Lung (tissue), 12 donors: ENCODE data around the gene FAM9A. TPM values are rescaled to one million over a fixed set of nuclear protein-coding genes. Genes with fewer than 3 reads are reported as not detected.
"Not testable (repeated sequence)": the region's sequence is repeated elsewhere in the genome, so short reads cannot be mapped to it uniquely, and the experiment has no call there.

Experiments
- ATAC-seq: fragments of 200-7000 bp; cut with Tn5 transposase; one replicate; pipeline ENCODE4 v1.9.1; 2020; ENCODE audit warnings: moderate number of reproducible peaks; ENCODE audit not compliant: insufficient read depth, low FRiP score
- DNase-seq, 3 donors: peaks; one replicate each; pipeline ENCODE4 v3.0.0-alpha.2; 2013 to 2017
- H3K27ac ChIP-seq, 2 donors: one replicate each; pipeline ENCODE4 v1.5.1; 2013; ENCODE audit warnings: mild to moderate bottlenecking in 2 of 2, moderate library complexity in 2 of 2, control low read depth in 1 of 2, inconsistent platforms in 1 of 2, low read depth in 1 of 2, low read length in 1 of 2
- H3K27me3 ChIP-seq, 3 donors: one replicate each; pipeline ENCODE4 v1.5.1; 2013; ENCODE audit warnings: low read length in 2 of 3; ENCODE audit not compliant: control insufficient read depth in 3 of 3, insufficient read depth in 3 of 3
- H3K36me3 ChIP-seq, 4 donors: one replicate each; pipeline ENCODE4 v1.5.1; 2013; ENCODE audit warnings: low read length in 4 of 4, mild to moderate bottlenecking in 1 of 4, moderate library complexity in 1 of 4; ENCODE audit not compliant: control insufficient read depth in 4 of 4, insufficient read depth in 4 of 4
- H3K4me1 ChIP-seq, 5 donors: one replicate each; pipeline ENCODE4 v1.5.1; 2013; ENCODE audit warnings: low read length in 5 of 5, mild to moderate bottlenecking in 2 of 5, moderate library complexity in 1 of 5; ENCODE audit not compliant: control insufficient read depth in 5 of 5, insufficient read depth in 5 of 5
- H3K4me3 ChIP-seq: one replicate; pipeline ENCODE4 v1.5.1; 2013; ENCODE audit warnings: mild to moderate bottlenecking, control low read depth, moderate library complexity
- H3K9ac ChIP-seq, 2 donors: one replicate each; pipeline ENCODE4 v1.5.1; 2013; ENCODE audit warnings: low read length in 2 of 2, control low read depth in 1 of 2; ENCODE audit not compliant: insufficient read depth in 1 of 2
- H3K9me3 ChIP-seq, 4 donors: one replicate each; pipeline ENCODE4 v1.5.1; 2013; ENCODE audit warnings: low read length in 3 of 4, mild to moderate bottlenecking in 1 of 4, moderate library complexity in 1 of 4; ENCODE audit not compliant: control insufficient read depth in 4 of 4, insufficient read depth in 3 of 4
- WGBS, 2 donors: extraction: QIAGEN DNeasy Blood & Tissue Kit; methylation state at CpG; one replicate each; pipeline ENCODE4 v1.1.7; 2013; 5-methylcytosine and 5-hydroxymethylcytosine counted together
- polyA plus RNA-seq, 2 donors: library from polyadenylated mRNA; stranded (reverse); fragments of 200-250 nt; gene quantifications; one replicate each; pipeline ENCODE4 v1.2.1, GENCODE V29; 2013
- total RNA-seq, 2 donors: library from RNA; depleted of rRNA in 1 of 2; stranded (reverse); fragments of >200 nt in 1 of 2; gene quantifications; one replicate each; pipeline ENCODE4 v1.2.1, GENCODE V29; 2014 to 2021
- TF ChIP-seq, protein P1 (sequence below): IDR thresholded peaks from 2 replicates; pipeline ENCODE4 v1.5.1; 2012; ENCODE audit warnings: mild to moderate bottlenecking; ENCODE audit errors: control extremely low read depth, extremely low read depth
- donor health status: control.
- donor health status: control.
- donor health status: Bipolar disorder and iron deficiency.
- donor health status: healthy.
- donor health status: DM: yes; HTN: yes; CAD: no.

The FAM9A gene
- total and polyA plus RNA-seq, 4 donors, result not detected

DNA sequence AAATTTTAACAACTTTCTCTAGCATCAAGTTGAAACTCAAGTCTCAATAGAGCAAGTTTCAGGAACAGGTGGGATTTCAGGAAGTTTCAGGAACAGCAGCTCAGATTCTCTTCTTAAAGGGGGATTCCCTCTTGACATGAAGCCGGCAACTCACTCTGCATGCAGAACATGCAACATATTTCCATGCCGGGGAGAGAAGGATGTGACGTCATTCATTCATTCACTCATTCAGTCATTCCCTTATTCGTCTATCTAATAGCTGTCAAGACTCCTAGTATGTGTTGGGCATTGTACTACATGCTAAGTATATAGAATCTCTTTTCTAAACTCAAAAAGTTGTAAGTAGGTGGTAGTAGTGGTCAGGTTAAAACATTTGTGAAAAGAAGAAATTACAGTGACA is 4.8 kb upstream of the FAM9A start:
- TF ChIP-seq, protein P1, sequence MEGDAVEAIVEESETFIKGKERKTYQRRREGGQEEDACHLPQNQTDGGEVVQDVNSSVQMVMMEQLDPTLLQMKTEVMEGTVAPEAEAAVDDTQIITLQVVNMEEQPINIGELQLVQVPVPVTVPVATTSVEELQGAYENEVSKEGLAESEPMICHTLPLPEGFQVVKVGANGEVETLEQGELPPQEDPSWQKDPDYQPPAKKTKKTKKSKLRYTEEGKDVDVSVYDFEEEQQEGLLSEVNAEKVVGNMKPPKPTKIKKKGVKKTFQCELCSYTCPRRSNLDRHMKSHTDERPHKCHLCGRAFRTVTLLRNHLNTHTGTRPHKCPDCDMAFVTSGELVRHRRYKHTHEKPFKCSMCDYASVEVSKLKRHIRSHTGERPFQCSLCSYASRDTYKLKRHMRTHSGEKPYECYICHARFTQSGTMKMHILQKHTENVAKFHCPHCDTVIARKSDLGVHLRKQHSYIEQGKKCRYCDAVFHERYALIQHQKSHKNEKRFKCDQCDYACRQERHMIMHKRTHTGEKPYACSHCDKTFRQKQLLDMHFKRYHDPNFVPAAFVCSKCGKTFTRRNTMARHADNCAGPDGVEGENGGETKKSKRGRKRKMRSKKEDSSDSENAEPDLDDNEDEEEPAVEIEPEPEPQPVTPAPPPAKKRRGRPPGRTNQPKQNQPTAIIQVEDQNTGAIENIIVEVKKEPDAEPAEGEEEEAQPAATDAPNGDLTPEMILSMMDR, result no peak
- Histone ChIP-seq H3K27ac (no peak overlapping the region), H3K27me3 (peaks cover 2 to 28% (median 7%) of the 10 kb centered on the region in 3 donors), H3K36me3 (no peaks in the 10 kb centered on the region), H3K4me1 (peaks cover 0 to 3% (median 0%) of the 10 kb centered on the region in 5 donors), H3K9me3 (no peaks in the 10 kb centered on the region), H3K4me3 (no peak overlapping the region), H3K9ac (no peak overlapping the region)
- ATAC-seq (no peak), DNase-seq (no peak)
- WGBS, 2 donors, result 82 to 96% methylated on average over 4 of the region's 4 CpGs

DNA sequence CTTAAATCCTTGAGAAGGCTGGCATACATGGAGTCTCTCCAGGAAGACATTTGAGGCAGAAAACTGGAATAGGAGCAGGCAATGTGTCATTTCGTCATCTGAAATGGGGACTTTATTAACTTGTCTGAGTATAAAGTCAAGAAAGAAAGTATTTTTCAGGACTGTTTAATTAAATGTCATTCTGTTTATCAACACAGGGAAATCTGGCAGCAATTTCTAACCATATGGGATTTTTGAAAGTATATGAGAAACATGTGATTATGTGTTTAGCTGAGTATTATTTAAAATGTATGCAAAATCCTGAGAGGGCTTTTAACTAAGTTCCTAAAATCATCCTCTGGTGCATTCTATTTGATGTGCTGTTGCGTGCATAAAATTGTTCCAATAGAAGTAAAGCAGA is 3.9 kb upstream of the FAM9A start:
- Histone ChIP-seq H3K9ac (no peak overlapping the region), H3K27me3 (peaks cover 2 to 26% (median 7%) of the 10 kb centered on the region in 3 donors), H3K4me3 (no peak overlapping the region), H3K9me3 (no peaks in the 10 kb centered on the region), H3K4me1 (peaks cover 0 to 3% (median 0%) of the 10 kb centered on the region in 5 donors), H3K27ac (no peak overlapping the region), H3K36me3 (no peaks in the 10 kb centered on the region)
- no peak for ATAC-seq
- 75 to 78% methylated on average over 2 of the region's 2 CpGs for WGBS, 2 donors
- TF ChIP-seq, protein P1, result no peak
- peak in 2 of 3 donors; percentile 64 to 71 for DNase-seq

DNA sequence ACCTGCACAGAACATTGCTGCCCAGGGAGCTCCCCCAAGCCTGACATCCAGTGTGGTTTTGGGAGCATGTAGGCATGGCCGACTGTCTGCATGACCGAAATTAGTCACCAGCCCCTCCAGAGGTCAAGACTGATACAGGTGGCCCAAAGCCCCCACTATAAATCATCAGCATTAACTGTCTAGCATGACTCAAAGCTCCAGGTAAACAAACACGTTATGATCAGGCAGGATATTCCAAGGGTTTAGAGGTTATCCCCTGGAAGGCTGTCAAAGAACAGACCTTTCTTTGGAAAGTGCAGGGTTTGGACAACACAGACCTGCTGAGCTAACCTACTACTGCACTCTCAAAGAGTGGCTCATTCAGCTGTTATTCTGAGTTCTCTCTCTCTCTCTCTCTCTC is 2.1 kb upstream of the FAM9A start:
- Histone ChIP-seq H3K36me3 (no peaks in the 10 kb centered on the region), H3K27me3 (peaks cover 2 to 22% (median 7%) of the 10 kb centered on the region in 3 donors), H3K4me1 (peaks cover 0 to 3% (median 0%) of the 10 kb centered on the region in 5 donors), H3K4me3 (no peak overlapping the region), H3K27ac (no peak overlapping the region), H3K9ac (no peak overlapping the region), H3K9me3 (peaks cover 0 to 2% (median 0%) of the 10 kb centered on the region in 4 donors)
- DNase-seq, result no peak
- TF ChIP-seq, protein P1, result no peak
- no peak for ATAC-seq
- 59 to 81% methylated on average over 3 of the region's 3 CpGs for WGBS, 2 donors

- not testable (repeated sequence) for H3K9me3 ChIP-seq, H3K27ac ChIP-seq, ATAC-seq, H3K9ac ChIP-seq, DNase-seq, H3K4me1 ChIP-seq, H3K4me3 ChIP-seq, H3K36me3 ChIP-seq
- peaks cover 2 to 13% (median 11%) of the 10 kb centered on the region in 3 donors for H3K27me3 ChIP-seq
- WGBS, 2 donors, result 60 to 91% methylated on average over 1 to 15 of the region's 15 CpGs
Observed at GRCh38 chrX:8800351-8800750, 832 bp downstream of the FAM9A start.

DNA sequence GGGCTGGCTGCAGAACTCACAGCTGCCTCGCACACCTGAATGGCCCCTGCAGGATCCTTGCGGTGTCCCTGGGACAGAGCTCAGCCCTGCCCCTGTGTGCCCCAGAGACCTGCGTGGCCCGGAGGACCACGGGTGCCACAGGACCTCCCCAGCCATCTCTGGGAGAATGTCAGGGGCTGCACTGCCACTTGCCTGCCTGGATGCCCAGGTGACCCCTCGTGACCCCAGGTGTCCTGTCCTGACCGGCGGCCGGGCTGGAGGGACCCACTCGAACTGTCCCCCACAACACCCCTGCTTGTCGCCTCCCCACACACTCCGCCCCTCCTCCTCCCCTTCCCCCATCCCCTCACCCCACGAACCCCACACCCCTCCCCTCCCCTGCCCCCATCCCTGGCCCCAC is 1.9 kb downstream of the FAM9A start:
- not testable (repeated sequence) for H3K27ac ChIP-seq, H3K9me3 ChIP-seq, H3K4me1 ChIP-seq, ATAC-seq, DNase-seq, H3K9ac ChIP-seq, H3K4me3 ChIP-seq, H3K36me3 ChIP-seq
- WGBS, 2 donors, result 92 to 95% methylated on average over 6 to 12 of the region's 13 CpGs
- peaks cover 2 to 11% (median 6%) of the 10 kb centered on the region in 3 donors for H3K27me3 ChIP-seq

- 80 to 92% methylated on average over 15 of the region's 16 CpGs for WGBS, 2 donors
- not testable (repeated sequence) for H3K4me1 ChIP-seq, H3K27ac ChIP-seq, ATAC-seq, H3K9me3 ChIP-seq, H3K4me3 ChIP-seq, DNase-seq, H3K9ac ChIP-seq, H3K36me3 ChIP-seq
- peaks cover 2 to 11% (median 9%) of the 10 kb centered on the region in 3 donors for H3K27me3 ChIP-seq
Observed at GRCh38 chrX:8798702-8799101, 2.5 kb downstream of the FAM9A start.
